GM13976 (cell line): ENCODE results near the gene RIMS4.
A peak's percentile ranks its signal among the peaks of the same experiment; 100 is the strongest.

ENCODE experiments used
- DNase-seq: peaks from one replicate; pipeline ENCODE4 v3.0.0; 2012; ENCODE audit warnings: low spot score
- in situ Hi-C: fragments of 300-500 bp; cut with MboI; formaldehyde crosslinking; loops from one replicate; pipeline ENCODE4 v1.12.0; 2022; ENCODE audit warnings: low sequenced_read_pairs, mixed read lengths, inconsistent platforms; ENCODE audit not compliant: unreplicated experiment
- TF ChIP-seq, protein P1 (sequence below): IDR thresholded peaks from 2 replicates; pipeline ENCODE4 v1.5.1; 2012; ENCODE audit warnings: borderline replicate concordance, mild to moderate bottlenecking; ENCODE audit not compliant: insufficient read depth; ENCODE audit errors: extremely low read depth, missing control alignments, control extremely low read depth

The RIMS4 gene

DNA sequence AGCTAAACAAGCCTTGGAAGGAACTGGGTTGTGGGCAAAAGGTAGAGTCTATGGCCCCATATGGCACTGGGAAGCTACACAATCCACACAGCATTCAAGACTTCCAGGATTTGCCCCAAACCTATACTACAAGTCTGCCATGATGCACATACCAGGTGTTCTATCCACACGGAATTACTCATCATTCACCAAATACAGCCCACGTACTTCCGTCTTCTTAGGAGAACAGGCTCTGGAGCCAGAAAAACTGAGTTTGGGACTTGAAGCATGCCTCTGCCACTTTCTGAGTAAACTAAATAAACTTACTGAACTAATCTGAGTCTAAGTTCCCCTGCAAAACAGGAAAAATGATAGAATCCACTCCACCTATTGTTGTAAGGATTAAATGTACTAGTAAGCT, 28.6 kb downstream of the RIMS4 start:
- no peak for DNase-seq
- TF ChIP-seq, protein P1, sequence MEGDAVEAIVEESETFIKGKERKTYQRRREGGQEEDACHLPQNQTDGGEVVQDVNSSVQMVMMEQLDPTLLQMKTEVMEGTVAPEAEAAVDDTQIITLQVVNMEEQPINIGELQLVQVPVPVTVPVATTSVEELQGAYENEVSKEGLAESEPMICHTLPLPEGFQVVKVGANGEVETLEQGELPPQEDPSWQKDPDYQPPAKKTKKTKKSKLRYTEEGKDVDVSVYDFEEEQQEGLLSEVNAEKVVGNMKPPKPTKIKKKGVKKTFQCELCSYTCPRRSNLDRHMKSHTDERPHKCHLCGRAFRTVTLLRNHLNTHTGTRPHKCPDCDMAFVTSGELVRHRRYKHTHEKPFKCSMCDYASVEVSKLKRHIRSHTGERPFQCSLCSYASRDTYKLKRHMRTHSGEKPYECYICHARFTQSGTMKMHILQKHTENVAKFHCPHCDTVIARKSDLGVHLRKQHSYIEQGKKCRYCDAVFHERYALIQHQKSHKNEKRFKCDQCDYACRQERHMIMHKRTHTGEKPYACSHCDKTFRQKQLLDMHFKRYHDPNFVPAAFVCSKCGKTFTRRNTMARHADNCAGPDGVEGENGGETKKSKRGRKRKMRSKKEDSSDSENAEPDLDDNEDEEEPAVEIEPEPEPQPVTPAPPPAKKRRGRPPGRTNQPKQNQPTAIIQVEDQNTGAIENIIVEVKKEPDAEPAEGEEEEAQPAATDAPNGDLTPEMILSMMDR: no peak
- in situ Hi-C loops: no loop called here

DNA sequence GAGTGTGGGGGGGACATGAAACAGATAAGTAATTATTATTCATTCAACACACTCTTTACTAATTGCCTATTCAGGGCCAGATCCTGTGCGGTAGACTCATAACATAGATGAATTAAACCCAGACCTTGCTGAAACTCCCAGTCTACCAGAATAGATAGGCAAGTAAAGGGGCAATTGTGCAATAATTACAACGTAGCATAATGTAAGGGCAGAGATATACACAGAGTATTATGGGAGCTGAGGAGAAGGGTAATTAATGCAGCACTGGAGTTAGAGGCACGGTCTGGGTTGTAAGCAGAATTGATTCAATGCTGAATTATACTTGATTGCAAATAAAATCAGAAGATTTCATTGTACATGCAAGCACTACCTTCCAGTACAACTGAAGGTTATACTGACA, 29.2 kb downstream of the RIMS4 start:
- TF ChIP-seq, protein P1: no peak
- no peak for DNase-seq
- in situ Hi-C loops: no loop called here

- TF ChIP-seq, protein P1: no peak
- in situ Hi-C loops: no loop called here
- DNase-seq: peak; percentile 60
Measured at GRCh38 chr20:44780226-44780625, 30.1 kb downstream of the RIMS4 start.

DNA sequence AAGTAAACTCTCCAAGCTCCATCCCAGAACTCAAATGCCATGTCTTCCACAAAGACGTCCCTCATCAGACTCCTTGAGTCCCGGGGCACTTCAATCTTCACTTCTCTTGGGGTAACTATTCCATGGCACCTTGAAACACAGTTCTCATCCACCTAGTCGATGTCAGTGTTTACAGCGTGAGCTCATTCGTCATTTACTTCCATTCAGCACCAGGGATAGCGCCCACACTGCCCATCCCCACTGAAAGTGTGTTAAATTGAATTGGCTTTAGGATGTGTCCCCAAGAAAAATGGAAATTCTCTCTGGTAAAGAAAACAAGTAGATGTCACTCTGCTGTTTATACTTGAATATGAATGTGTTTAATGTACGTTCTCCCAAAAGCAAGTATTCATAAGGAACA, 33.4 kb downstream of the RIMS4 start:
- in situ Hi-C loops: no loop called here
- DNase-seq: no peak
- TF ChIP-seq, protein P1: no peak

DNA sequence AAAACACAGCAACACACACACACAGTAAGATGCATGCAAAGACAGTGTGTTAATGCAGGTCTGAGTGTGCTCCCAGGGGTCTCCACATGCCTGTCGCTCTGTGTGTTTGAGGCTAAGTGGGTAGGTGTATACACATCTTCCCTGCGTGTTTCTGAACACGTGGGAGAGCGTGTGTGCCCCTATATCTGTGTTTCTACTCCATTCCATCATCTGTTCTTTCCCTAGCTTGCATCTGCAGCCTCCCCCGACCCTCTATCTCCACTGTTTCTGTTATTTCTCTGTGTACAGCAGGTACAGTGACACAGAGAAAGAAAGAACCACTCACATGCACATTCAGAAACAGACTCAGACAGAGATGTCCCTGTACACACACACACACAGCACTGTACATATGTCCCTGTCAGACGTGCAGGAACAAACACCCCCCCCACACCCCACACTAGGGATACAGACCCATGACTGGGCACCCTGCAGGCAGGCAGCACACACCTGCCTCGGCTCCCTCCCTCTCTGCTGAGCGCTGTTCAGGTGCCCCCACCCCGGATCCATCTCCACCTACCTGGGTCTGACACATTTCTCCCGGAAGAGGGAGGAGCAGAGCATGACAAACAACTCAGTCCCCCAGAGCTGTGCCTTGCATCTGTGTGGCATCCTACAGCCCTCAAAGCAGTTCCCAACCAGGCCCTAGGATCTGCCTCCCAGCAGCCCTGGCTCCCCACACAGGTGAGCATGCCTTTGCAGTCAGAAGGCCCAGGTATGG, 37.1 kb downstream of the RIMS4 start:
- TF ChIP-seq, protein P1: no peak
- no peak for DNase-seq
- in situ Hi-C loops: no loop called here

- in situ Hi-C loops: no loop called here
- no peak for DNase-seq
- TF ChIP-seq, protein P1: no peak
Measured at GRCh38 chr20:44772636-44773035, 37.7 kb downstream of the RIMS4 start.
